Stomach (tissue), 4 donors: ENCODE data around the gene P4HTM.

Experiments used
- CTCF ChIP-seq, 7 experiments: fragments of 450-650 bp in 4 of 7; fragments of 200-600 bp in 3 of 7; sonication (generic) in 3 of 7; IDR thresholded peaks; one replicate each; pipeline ENCODE4 v1.5.1; 2016 to 2019; ENCODE audit warnings: antibody characterized with exemption in 7 of 7, control low read depth in 2 of 7, mild to moderate bottlenecking in 1 of 7
- POLR2A ChIP-seq, 4 donors: fragments of 450-650 bp; IDR thresholded peaks; one replicate each; pipeline ENCODE4 v1.6.1; 2016; ENCODE audit warnings: antibody characterized with exemption in 4 of 4, control low read depth in 2 of 4, mild to moderate bottlenecking in 1 of 4, moderate library complexity in 1 of 4
- POLR2AphosphoS5 ChIP-seq, 3 donors: sonication (generic); formaldehyde crosslinking; IDR thresholded peaks; one replicate each; pipeline ENCODE4 v1.6.1; 2016; ENCODE audit warnings: antibody characterized with exemption in 3 of 3

- no peak for TF ChIP-seq CTCF (IDR thresholded peaks at IDR 0.05)
- no peak for TF ChIP-seq POLR2A (IDR thresholded peaks at IDR 0.05)
- no peak for TF ChIP-seq POLR2AphosphoS5 (IDR thresholded peaks at IDR 0.05)
Measured at GRCh38 chr3:48962939-48963338, 27.1 kb upstream of the P4HTM start.
